Measurements from ENCODE around the gene ADCY2.

GRCh38 chr5:7759951-7760580, 364.1 kb downstream of the ADCY2 start:
- TF ChIP-seq POLR2A (IDR thresholded peaks at IDR 0.05; ENCODE audit: low read length) (no peak), GATA1 (IDR thresholded peaks at IDR 0.05; ENCODE audit: low read depth, low read length) (no peak)
